ENCODE data around the gene ADGRG7.
"Not testable (repeated sequence)": the region's sequence is repeated elsewhere in the genome, so short reads cannot be mapped to it uniquely, and the experiment has no call there.

Gene ADGRG7

DNA sequence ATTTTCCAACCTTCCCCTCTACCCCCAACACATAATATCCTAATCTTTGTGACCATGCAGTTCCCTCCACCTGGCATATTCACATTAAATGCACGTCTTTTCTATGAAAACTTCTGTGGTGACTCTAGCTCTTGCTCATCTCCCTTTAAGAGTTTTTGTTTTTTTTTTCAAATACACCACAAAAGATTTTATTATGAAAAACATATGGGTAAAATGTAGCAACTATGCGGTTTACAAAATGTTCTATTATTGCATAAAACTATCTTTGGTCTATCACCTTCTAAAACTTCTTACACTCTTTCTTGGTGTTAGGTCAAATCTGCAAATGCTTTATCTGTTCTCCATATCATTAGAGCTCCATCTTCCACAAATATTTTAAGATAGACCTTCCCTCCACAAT lies 38.6 kb upstream of the ADGRG7 start:
- H3K4me3 ChIP-seq (ENCODE audit: low read depth, low read length) = no peak overlapping the region
- DNase-seq (ENCODE audit: low read depth) = no peak
- no peak for TF ChIP-seq CTCF (conservative IDR thresholded peaks at IDR 0.05; ENCODE audit: low read depth, low read length)

- no peak for DNase-seq (ENCODE audit: low read depth)
- no peak for TF ChIP-seq CTCF (conservative IDR thresholded peaks at IDR 0.05; ENCODE audit: low read depth, low read length)
Measured at GRCh38 chr3:100574536-100574935, 34.9 kb upstream of the ADGRG7 start.

GRCh38 chr3:100575704-100576103 lies 33.7 kb upstream of the ADGRG7 start:
- no peak for DNase-seq (ENCODE audit: low read depth)
- no peak for TF ChIP-seq CTCF (conservative IDR thresholded peaks at IDR 0.05; ENCODE audit: low read depth, low read length)
- H3K4me3 ChIP-seq (ENCODE audit: low read depth, low read length) = no peak overlapping the region

More at GRCh38 chr3:100574536-100574935, 34.9 kb upstream of the ADGRG7 start:
- H3K4me3 ChIP-seq (ENCODE audit: low read depth, low read length) = no peak overlapping the region

GRCh38 chr3:100577382-100578008 lies 31.9 kb upstream of the ADGRG7 start:
- no peak overlapping the region for H3K4me3 ChIP-seq (ENCODE audit: low read depth, low read length)
- TF ChIP-seq CTCF (conservative IDR thresholded peaks at IDR 0.05; ENCODE audit: low read depth, low read length) = no peak
- no peak for DNase-seq (ENCODE audit: low read depth)

- TF ChIP-seq CTCF (conservative IDR thresholded peaks at IDR 0.05; ENCODE audit: low read depth, low read length) = no peak
- DNase-seq (ENCODE audit: low read depth) = no peak
- no peak overlapping the region for H3K4me3 ChIP-seq (ENCODE audit: low read depth, low read length)
Measured at GRCh38 chr3:100578646-100579045, 30.8 kb upstream of the ADGRG7 start.

DNA sequence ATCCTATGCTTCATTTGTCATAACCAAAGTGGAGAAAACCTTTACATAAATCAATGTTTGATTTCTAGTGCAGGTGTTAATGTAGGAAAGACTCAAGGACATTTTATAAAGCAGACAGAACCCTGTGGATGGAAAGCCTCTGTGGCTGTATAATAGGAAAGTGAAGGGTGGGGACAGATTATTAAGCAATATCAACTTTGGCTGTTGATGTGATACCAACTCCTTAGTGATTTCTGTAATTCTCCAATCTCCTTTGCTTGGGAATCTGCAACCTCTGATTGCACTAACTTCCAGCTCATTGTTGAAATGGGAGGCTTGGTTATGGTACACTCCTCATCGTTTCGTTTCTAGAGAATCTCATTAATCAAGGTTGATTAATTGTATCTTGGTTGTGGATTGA lies 29.3 kb upstream of the ADGRG7 start:
- DNase-seq (ENCODE audit: low read depth) = no peak
- TF ChIP-seq CTCF (conservative IDR thresholded peaks at IDR 0.05; ENCODE audit: low read depth, low read length) = no peak
- no peak overlapping the region for H3K4me3 ChIP-seq (ENCODE audit: low read depth, low read length)

DNA sequence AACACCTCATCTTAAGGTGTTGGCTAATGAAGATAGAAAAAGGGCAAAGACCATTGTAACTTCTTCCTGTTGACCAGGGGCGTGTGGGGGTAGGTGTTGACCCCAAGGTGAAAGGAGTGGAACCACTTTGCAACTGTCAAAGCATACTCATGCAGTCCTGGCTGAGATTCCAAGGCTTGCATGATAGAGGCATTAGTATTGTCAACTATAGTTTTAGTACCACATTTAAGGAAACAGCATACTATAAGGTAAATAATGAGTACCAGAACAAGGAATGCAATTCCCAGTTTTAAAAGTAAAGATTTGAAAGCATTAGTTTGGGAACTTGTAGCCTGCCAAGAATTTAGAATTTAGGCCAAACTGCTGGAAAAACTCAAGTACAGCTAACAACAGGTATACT lies 27.8 kb upstream of the ADGRG7 start:
- TF ChIP-seq CTCF (conservative IDR thresholded peaks at IDR 0.05; ENCODE audit: low read depth, low read length) = no peak
- H3K4me3 ChIP-seq (ENCODE audit: low read depth, low read length) = no peak overlapping the region
- no peak for DNase-seq (ENCODE audit: low read depth)

DNA sequence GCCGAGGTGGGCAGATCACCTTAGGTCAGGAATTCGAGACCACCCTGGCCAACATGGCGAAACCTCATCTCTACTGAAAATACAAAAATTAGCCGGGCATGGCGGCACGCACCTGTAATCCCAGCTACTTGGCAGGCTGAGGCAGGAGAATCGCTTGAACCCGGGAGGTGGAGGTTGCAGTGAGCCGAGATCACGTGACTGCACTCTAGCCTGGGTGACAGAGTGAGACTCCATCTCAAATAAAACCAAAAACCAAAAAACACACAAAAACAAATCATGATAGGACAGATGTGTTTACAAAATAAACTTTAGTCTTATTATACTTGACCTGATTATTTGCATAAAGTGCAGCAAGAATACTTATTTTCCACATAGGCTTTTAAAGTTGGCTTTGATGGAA lies 27.2 kb upstream of the ADGRG7 start:
- not testable (repeated sequence) for DNase-seq (ENCODE audit: low read depth); H3K4me3 ChIP-seq (ENCODE audit: low read depth, low read length)

Data from choroid plexus epithelial cell (primary cell).